Heart left ventricle (tissue), 13 donors: ENCODE measurements around the gene GSG1L.

ENCODE experiments used
- CTCF ChIP-seq, 12 donors: fragments of 200-600 bp; sonication (generic) in 4 of 12; IDR thresholded peaks; one replicate each; pipeline versions ENCODE4 v1.5.0 to v1.8.0; 2018 to 2022; ENCODE audit warnings: antibody characterized with exemption in 12 of 12, mild to moderate bottlenecking in 5 of 12
- POLR2A ChIP-seq, 2 donors: fragments of 450-650 bp; IDR thresholded peaks; one replicate each; pipeline ENCODE4 v1.6.1; 2017; ENCODE audit warnings: antibody characterized with exemption in 2 of 2, mild to moderate bottlenecking in 2 of 2, moderate library complexity in 2 of 2
- donor health status: ischemic (EF 13 %, LVEDD 7.1; RV severe dilation, severe dysfunction).
- donor health status: DM: no; HTN: yes; CAD: no.
- donor health status: DM: no; HTN: no; CAD: no.
- donor health status: ischemic (EF 25% LVEDD 6.9; RV normal size, moderate dysfunction).
- donor health status: ischemic (EF 25% LVEDD 5.7; RV mildly dilated, moderate dysfunction).
- donor health status: ischemic (EF 35%, LVEDD 5.7; RV mildly dilated, moderate dysfunction).
- donor health status: nonischemic (EF 11% LVEDD 7.7; RV severe dilation, severe dysfunction).
- donor health status: DM: yes; HTN: yes; CAD: no.
- donor health status: PGD.
- donor health status: ischemic (EF 29% LVEDD 5.4; RV normal size, mild dysfunction).
- donor health status: nonischemic (EF 23%, LVEDD 6.1; RV moderate dilation, normal function).

- no peak for TF ChIP-seq CTCF (IDR thresholded peaks at IDR 0.05)
- no peak for TF ChIP-seq POLR2A (IDR thresholded peaks at IDR 0.05)
Observed at GRCh38 chr16:27927266-27927901, 136.1 kb downstream of the GSG1L start.
